ENCODE data around the gene FAM219A.

Gene FAM219A

DNA sequence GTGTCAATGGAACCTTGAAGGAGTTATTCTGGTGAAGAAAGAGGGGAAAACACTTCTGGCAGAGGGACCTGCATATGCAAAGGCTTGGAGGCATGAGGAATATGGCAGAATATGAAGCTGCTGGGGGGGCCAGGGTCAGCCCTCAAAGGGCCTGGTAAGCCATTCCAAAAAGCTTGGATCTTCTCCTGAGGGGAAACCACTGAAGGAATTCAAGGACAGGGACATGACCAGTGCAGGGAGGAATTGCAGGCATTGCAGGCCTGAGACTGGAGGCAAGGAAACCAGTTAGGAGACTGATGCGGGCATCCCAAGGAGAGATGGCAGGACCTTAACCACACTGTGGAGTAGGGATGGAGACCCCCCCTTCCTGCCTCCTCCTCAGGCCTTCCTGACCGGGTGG lies 43.0 kb upstream of the FAM219A start:
- H3K36me3 ChIP-seq (ENCODE audit: control insufficient read depth, insufficient read depth, low read length): no peaks in the 10 kb centered on the region
- H3K27me3 ChIP-seq (ENCODE audit: control insufficient read depth, insufficient read depth, low read length, poor library complexity, severe bottlenecking): no peaks in the 10 kb centered on the region
- no peaks in the 10 kb centered on the region for H3K9me3 ChIP-seq (ENCODE audit: control insufficient read depth, low read length)
- H3K4me1 ChIP-seq (ENCODE audit: control insufficient read depth, insufficient read depth, low read length): peaks cover 4% of the 10 kb centered on the region
- H3K4me3 ChIP-seq (ENCODE audit: insufficient read depth, low read depth, low read length): no peak overlapping the region
- no peak overlapping the region for H3K27ac ChIP-seq (ENCODE audit: insufficient read depth, low read depth, low read length, poor library complexity, severe bottlenecking)
- WGBS, 2 experiments: 88 to 100% methylated on average over 2 of the region's 2 CpGs

DNA sequence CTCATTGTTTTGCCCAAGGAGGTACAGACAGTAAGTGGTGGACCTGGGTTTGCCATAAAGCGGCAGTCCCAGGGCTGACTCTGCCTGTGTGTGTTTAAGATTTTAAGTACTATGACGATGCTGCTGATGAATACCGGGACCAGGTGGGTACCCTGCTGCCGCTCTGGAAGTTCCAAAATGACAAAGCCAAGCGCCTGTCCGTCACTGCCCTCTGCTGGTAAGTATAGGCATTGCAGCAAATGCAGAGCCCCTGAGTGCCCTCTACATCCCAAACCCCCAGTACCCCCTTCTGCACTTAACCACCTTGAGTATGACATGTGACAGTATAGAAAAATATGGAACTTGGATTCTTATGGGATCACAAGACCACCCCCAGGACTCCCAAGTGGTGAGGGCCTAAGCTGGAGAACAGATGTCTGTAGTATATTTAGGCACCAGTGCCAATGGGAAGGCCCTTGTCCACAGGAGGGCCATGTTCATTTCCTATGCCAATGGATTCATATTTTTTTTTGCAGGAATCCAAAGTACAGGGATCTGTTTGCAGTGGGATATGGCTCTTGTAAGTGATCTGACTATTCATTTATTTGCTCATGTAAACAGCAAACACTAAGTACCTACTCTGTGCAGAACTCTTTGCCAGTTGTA lies 42.4 kb upstream of the FAM219A start:
- H3K9me3 ChIP-seq (ENCODE audit: control insufficient read depth, low read length): no peaks in the 10 kb centered on the region
- no peaks in the 10 kb centered on the region for H3K27me3 ChIP-seq (ENCODE audit: control insufficient read depth, insufficient read depth, low read length, poor library complexity, severe bottlenecking)
- no peak overlapping the region for H3K27ac ChIP-seq (ENCODE audit: insufficient read depth, low read depth, low read length, poor library complexity, severe bottlenecking)
- WGBS, 2 experiments: 5 to 12% methylated on average over 6 of the region's 6 CpGs
- no peaks in the 10 kb centered on the region for H3K36me3 ChIP-seq (ENCODE audit: control insufficient read depth, insufficient read depth, low read length)
- H3K4me3 ChIP-seq (ENCODE audit: insufficient read depth, low read depth, low read length): no peak overlapping the region
- peaks cover 4% of the 10 kb centered on the region for H3K4me1 ChIP-seq (ENCODE audit: control insufficient read depth, insufficient read depth, low read length)

DNA sequence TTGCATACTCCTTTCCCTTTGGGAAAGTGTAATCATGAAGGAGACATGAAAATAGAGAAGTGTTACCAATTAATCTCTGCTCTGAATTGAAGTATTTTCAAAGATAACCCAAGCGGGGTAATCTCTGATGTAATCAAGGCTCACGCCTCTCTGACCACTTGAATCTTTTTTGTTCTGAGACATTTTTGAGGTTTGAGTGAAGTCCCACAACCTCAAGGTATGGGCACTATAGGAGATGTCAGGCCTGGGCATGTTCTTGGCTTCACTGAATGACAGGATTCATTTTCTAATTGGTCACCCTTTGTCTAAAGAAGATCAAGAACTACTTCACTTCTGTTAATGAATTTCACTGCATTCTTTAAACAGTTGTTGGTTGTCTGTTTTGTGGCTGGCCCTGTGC lies 40.7 kb upstream of the FAM219A start:
- H3K4me1 ChIP-seq (ENCODE audit: control insufficient read depth, insufficient read depth, low read length): peaks cover 4% of the 10 kb centered on the region
- H3K9me3 ChIP-seq (ENCODE audit: control insufficient read depth, low read length): no peaks in the 10 kb centered on the region
- no peak overlapping the region for H3K4me3 ChIP-seq (ENCODE audit: insufficient read depth, low read depth, low read length)
- no peaks in the 10 kb centered on the region for H3K36me3 ChIP-seq (ENCODE audit: control insufficient read depth, insufficient read depth, low read length)
- H3K27ac ChIP-seq (ENCODE audit: insufficient read depth, low read depth, low read length, poor library complexity, severe bottlenecking): no peak overlapping the region
- H3K27me3 ChIP-seq (ENCODE audit: control insufficient read depth, insufficient read depth, low read length, poor library complexity, severe bottlenecking): no peaks in the 10 kb centered on the region
- 85 to 95% methylated on average over 2 of the region's 2 CpGs for WGBS, 2 experiments

DNA sequence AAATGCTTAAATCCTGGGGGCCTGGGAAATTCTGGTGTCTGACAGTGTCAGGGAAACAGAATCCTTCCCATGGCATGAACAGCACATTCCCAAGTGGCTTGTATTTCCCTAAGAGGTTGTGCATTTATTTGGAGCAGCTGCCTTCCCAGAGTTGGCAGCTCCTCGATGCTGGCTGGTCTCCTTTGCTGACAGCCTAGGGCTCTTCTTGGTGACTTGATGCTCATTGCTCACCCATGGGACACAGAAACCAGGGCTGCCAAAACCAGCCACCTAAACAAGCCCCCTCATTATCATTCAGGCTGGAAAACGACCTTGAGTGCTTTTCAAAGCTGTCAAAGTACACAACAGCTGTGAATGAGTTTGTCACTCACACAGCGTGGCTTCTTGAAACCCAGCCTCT lies 40.2 kb upstream of the FAM219A start:
- H3K9me3 ChIP-seq (ENCODE audit: control insufficient read depth, low read length): no peaks in the 10 kb centered on the region
- H3K4me3 ChIP-seq (ENCODE audit: insufficient read depth, low read depth, low read length): no peak overlapping the region
- no peak overlapping the region for H3K27ac ChIP-seq (ENCODE audit: insufficient read depth, low read depth, low read length, poor library complexity, severe bottlenecking)
- H3K27me3 ChIP-seq (ENCODE audit: control insufficient read depth, insufficient read depth, low read length, poor library complexity, severe bottlenecking): no peaks in the 10 kb centered on the region
- 47 to 49% methylated on average over 3 of the region's 3 CpGs for WGBS, 2 experiments
- peaks cover 4% of the 10 kb centered on the region for H3K4me1 ChIP-seq (ENCODE audit: control insufficient read depth, insufficient read depth, low read length)
- H3K36me3 ChIP-seq (ENCODE audit: control insufficient read depth, insufficient read depth, low read length): no peaks in the 10 kb centered on the region

DNA sequence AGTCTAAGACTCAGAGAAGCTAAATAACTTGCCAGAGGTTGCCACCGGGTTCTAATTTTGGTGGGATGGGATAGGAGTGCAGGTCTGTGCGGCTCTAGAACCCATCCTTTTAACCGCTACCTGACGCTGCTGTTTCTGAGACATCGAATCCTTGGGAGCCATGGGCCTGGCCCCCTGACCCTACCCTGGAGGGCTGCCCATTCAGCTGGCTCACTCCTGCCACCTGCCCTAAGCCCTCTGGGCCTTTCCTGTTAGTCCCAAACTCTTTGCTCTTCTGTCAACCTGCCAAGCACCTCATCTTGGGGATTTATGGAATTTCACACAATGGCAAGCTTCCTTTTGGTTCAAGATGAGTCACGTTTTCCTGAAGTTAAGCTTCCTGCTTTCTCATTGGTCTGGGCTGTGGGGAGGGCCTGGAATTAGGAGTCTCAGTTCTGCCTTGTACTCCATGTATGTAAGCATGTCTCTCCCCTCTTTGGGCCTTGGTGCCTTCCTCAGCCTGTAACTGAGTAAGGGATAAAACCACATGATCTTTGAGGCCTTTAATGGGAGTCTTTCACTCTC lies 37.9 kb upstream of the FAM219A start:
- no peak overlapping the region for H3K27ac ChIP-seq (ENCODE audit: insufficient read depth, low read depth, low read length, poor library complexity, severe bottlenecking)
- WGBS, 2 experiments: 86 to 88% methylated on average over 6 of the region's 6 CpGs
- no peaks in the 10 kb centered on the region for H3K9me3 ChIP-seq (ENCODE audit: control insufficient read depth, low read length)

DNA sequence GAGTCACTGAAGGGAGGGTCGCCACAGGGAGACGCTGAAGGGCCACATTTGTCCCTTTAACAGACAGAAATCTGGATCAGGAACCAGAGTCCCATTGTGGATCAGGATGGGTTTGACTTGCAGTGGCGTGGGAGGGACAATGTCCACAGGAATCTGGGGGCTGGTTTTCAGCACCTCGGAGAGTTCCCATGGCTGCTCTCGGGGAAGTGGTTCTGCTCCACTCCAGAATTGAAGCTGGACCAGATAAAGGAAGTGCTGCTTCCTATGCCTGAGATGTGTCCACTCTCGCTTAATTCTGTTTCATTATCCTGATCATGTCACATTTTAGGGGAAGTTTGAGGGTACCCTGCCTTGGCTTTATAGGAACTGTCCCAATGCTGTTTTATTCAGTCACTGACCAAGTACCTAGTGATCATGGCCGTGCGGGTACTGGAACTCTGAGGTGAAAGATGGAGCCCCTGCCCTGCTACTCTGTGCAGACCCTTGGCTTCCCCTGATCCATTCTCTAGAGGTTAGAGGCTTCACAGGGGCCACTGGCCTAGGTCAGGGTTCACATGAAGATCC lies 35.7 kb upstream of the FAM219A start:
- no peaks in the 10 kb centered on the region for H3K36me3 ChIP-seq (ENCODE audit: control insufficient read depth, insufficient read depth, low read length)
- 40 to 44% methylated on average over 8 of the region's 8 CpGs for WGBS, 2 experiments
- H3K4me1 ChIP-seq (ENCODE audit: control insufficient read depth, insufficient read depth, low read length): no peaks in the 10 kb centered on the region
- H3K27me3 ChIP-seq (ENCODE audit: control insufficient read depth, insufficient read depth, low read length, poor library complexity, severe bottlenecking): no peaks in the 10 kb centered on the region
- no peak overlapping the region for H3K27ac ChIP-seq (ENCODE audit: insufficient read depth, low read depth, low read length, poor library complexity, severe bottlenecking)
- no peaks in the 10 kb centered on the region for H3K9me3 ChIP-seq (ENCODE audit: control insufficient read depth, low read length)
- H3K4me3 ChIP-seq (ENCODE audit: insufficient read depth, low read depth, low read length): no peak overlapping the region

More for the DNA sequence above, 37.9 kb upstream of the FAM219A start:
- H3K4me1 ChIP-seq (ENCODE audit: control insufficient read depth, insufficient read depth, low read length): no peaks in the 10 kb centered on the region
- H3K36me3 ChIP-seq (ENCODE audit: control insufficient read depth, insufficient read depth, low read length): no peaks in the 10 kb centered on the region
- H3K27me3 ChIP-seq (ENCODE audit: control insufficient read depth, insufficient read depth, low read length, poor library complexity, severe bottlenecking): no peaks in the 10 kb centered on the region
- H3K4me3 ChIP-seq (ENCODE audit: insufficient read depth, low read depth, low read length): no peak overlapping the region

DNA sequence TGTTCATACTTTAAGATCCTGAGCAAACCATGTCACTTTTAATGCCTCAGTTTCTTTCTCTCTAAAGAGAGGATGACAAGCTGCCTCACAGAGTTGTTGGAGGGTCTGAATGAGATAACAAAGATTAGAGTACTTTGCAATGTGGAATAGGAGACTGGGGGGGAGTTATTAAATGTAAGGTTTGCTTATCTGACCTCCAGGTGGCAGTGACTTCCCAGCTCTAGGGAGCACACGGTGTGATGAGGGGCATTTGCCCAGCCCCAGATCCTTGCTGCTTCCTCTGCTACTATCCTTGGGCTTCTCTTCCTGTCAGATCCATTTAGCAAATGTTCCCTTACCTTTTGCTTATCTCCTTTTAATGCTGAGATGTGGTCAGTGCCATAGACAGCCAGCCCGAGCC lies 33.7 kb upstream of the FAM219A start:
- Histone ChIP-seq H3K27me3 (ENCODE audit: control insufficient read depth, insufficient read depth, low read length, poor library complexity, severe bottlenecking) (no peaks in the 10 kb centered on the region), H3K4me1 (ENCODE audit: control insufficient read depth, insufficient read depth, low read length) (no peaks in the 10 kb centered on the region)

DNA sequence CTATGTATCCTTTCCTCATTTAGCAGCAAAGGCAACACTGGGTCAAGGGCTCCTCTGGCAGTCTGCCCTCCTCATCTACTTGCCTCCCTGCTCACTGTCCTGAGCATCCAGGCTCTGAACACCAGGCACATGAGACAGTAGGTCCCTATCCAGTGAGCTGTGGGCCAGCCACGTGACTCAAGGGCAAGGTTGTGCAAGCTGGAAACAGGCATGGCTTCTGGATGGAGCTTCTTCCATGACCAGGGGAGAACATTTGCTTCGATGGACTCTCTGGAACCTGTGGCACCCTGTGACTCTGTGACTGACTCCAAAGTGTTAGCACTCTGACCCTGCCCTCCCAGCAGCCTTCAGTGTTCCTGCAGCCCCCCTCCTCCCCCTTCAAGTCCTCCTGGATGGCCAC lies 33.2 kb upstream of the FAM219A start:
- no peaks in the 10 kb centered on the region for H3K27me3 ChIP-seq (ENCODE audit: control insufficient read depth, insufficient read depth, low read length, poor library complexity, severe bottlenecking)
- no peak overlapping the region for H3K4me3 ChIP-seq (ENCODE audit: insufficient read depth, low read depth, low read length)
- WGBS, 2 experiments: 61 to 62% methylated on average over 2 of the region's 2 CpGs
- no peaks in the 10 kb centered on the region for H3K4me1 ChIP-seq (ENCODE audit: control insufficient read depth, insufficient read depth, low read length)
- no peaks in the 10 kb centered on the region for H3K36me3 ChIP-seq (ENCODE audit: control insufficient read depth, insufficient read depth, low read length)
- H3K9me3 ChIP-seq (ENCODE audit: control insufficient read depth, low read length): no peaks in the 10 kb centered on the region
- no peak overlapping the region for H3K27ac ChIP-seq (ENCODE audit: insufficient read depth, low read depth, low read length, poor library complexity, severe bottlenecking)

More for the DNA sequence above, 33.7 kb upstream of the FAM219A start:
- no peak overlapping the region for H3K27ac ChIP-seq (ENCODE audit: insufficient read depth, low read depth, low read length, poor library complexity, severe bottlenecking)
- H3K4me3 ChIP-seq (ENCODE audit: insufficient read depth, low read depth, low read length): no peak overlapping the region
- 3 to 14% methylated on average over 1 of the region's 2 CpGs for WGBS, 2 experiments
- no peaks in the 10 kb centered on the region for H3K9me3 ChIP-seq (ENCODE audit: control insufficient read depth, low read length)
- no peaks in the 10 kb centered on the region for H3K36me3 ChIP-seq (ENCODE audit: control insufficient read depth, insufficient read depth, low read length)

DNA sequence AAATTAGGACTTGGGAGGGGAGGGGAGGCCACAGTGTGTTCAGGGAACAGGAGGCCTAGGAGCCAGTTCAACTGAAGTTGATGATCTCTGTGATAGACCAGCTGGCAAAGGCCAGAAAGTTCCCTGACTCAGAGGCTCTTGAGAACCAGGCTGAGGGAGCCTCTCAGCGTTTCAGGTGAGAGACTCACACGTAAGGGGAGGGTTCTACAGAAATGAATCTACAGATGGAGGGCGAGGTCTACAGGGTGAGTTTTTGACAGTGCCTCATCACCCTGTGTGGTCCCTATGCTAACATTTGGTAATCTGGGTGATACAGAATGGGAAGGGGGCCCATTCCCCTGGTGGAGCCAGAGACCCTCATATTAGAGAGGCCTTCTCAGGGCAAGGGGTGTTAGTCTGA lies 32.4 kb upstream of the FAM219A start:
- Histone ChIP-seq H3K27me3 (ENCODE audit: control insufficient read depth, insufficient read depth, low read length, poor library complexity, severe bottlenecking) (no peaks in the 10 kb centered on the region), H3K9me3 (ENCODE audit: control insufficient read depth, low read length) (no peaks in the 10 kb centered on the region), H3K4me3 (ENCODE audit: insufficient read depth, low read depth, low read length) (no peak overlapping the region), H3K27ac (ENCODE audit: insufficient read depth, low read depth, low read length, poor library complexity, severe bottlenecking) (no peak overlapping the region), H3K36me3 (ENCODE audit: control insufficient read depth, insufficient read depth, low read length) (no peaks in the 10 kb centered on the region), H3K4me1 (ENCODE audit: control insufficient read depth, insufficient read depth, low read length) (no peaks in the 10 kb centered on the region)
- WGBS, 2 experiments: 78 to 83% methylated on average over 3 of the region's 3 CpGs

DNA sequence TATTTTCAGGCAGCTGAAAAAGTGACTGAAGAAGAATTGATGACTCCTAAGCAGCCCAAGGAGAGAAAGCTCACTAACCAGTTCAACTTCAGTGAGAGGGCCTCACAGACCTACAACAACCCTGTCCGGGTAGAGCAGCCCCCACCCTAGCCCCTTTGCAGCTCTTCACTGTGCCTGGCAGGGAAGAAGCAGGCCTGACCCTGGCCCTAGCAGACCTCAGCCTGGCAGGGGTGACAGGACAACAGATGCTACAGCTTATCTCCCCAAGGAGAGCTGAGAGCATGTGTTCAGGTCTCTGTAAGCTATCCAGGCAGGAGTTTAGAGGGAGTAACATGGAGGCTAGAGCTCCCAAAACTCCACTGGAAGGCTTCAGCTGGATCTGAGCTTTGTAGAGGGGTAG lies 32.0 kb upstream of the FAM219A start:
- Histone ChIP-seq H3K36me3 (ENCODE audit: control insufficient read depth, insufficient read depth, low read length) (no peaks in the 10 kb centered on the region), H3K9me3 (ENCODE audit: control insufficient read depth, low read length) (no peaks in the 10 kb centered on the region), H3K4me1 (ENCODE audit: control insufficient read depth, insufficient read depth, low read length) (no peaks in the 10 kb centered on the region), H3K27me3 (ENCODE audit: control insufficient read depth, insufficient read depth, low read length, poor library complexity, severe bottlenecking) (no peaks in the 10 kb centered on the region), H3K4me3 (ENCODE audit: insufficient read depth, low read depth, low read length) (no peak overlapping the region), H3K27ac (ENCODE audit: insufficient read depth, low read depth, low read length, poor library complexity, severe bottlenecking) (no peak overlapping the region)
- WGBS, 2 experiments: 88 to 90% methylated on average over 1 of the region's 1 CpG

Data from ectodermal cell (in vitro differentiated cells).